HEK293 (cell line): Measurements from ENCODE around the gene COL4A1.

ENCODE experiments used
- CTCF ChIA-PET: fragments of 350-600 bp; formaldehyde crosslinking; extraction: SDS; loops from one replicate; lab custom pipeline; 2021; ENCODE audit warnings: antibody characterized with exemption; lab: Yijun Ruan, JAX
- POLR2A ChIA-PET: fragments of 300-600 bp; formaldehyde crosslinking; extraction: SDS; loops from one replicate; lab custom pipeline; 2020; ENCODE audit warnings: antibody characterized with exemption, inconsistent platforms; lab: Yijun Ruan, JAX
- H3K27ac ChIP-seq: fragments of 200-500 bp; sonication (Bioruptor generic); 2 replicates; pipeline ENCODE4 v1.5.1; 2014; ENCODE audit warnings: low read depth, low read length, control low read depth, inconsistent platforms; ENCODE audit errors: extremely low read depth
- H3K36me3 ChIP-seq, 2 experiments: fragments of 200-500 bp in 1 of 2; sonication (Bioruptor generic) in 1 of 2; 1 replicate in 1 of 2; 2 replicates in 1 of 2; pipeline ENCODE4 v1.5.1; 2014 to 2017; ENCODE audit warnings: inconsistent platforms in 2 of 2, low read length in 2 of 2; ENCODE audit not compliant: control insufficient read depth in 2 of 2, insufficient read depth in 1 of 2
- H3K4me1 ChIP-seq: fragments of 200-500 bp; sonication (Bioruptor generic); 2 replicates; pipeline ENCODE4 v1.5.1; 2014; ENCODE audit warnings: mild to moderate bottlenecking, low read length, inconsistent platforms; ENCODE audit not compliant: control insufficient read depth, insufficient read depth
- H3K4me3 ChIP-seq: 2 replicates; pipeline ENCODE4 v1.5.1; 2011; ENCODE audit warnings: low read depth, mild to moderate bottlenecking, control low read depth, low read length, moderate library complexity
- H3K9me3 ChIP-seq: fragments of 200-500 bp; sonication (Bioruptor generic); 2 replicates; pipeline ENCODE4 v1.5.1; 2014; ENCODE audit warnings: low read depth, low read length, inconsistent platforms; ENCODE audit not compliant: control insufficient read depth, insufficient read depth
- SP3 ChIP-seq: fragments of 450-650 bp; formaldehyde crosslinking; IDR thresholded peaks from 2 replicates; pipeline ENCODE4 v1.5.1; 2016; ENCODE audit warnings: missing biosample characterization, missing genetic modification characterization
- WT1 ChIP-seq: fragments of 450-650 bp; formaldehyde crosslinking; IDR thresholded peaks from 2 replicates; pipeline ENCODE4 v1.5.1; 2016; ENCODE audit warnings: missing biosample characterization, missing genetic modification characterization
- YY2 ChIP-seq: fragments of 450-650 bp; formaldehyde crosslinking; IDR thresholded peaks from 2 replicates; pipeline ENCODE4 v1.5.1; 2016; ENCODE audit warnings: missing biosample characterization, missing genetic modification characterization
- ZIC2 ChIP-seq: fragments of 450-650 bp; formaldehyde crosslinking; IDR thresholded peaks from 2 replicates; pipeline ENCODE4 v1.5.1; 2016; ENCODE audit warnings: missing biosample characterization, missing genetic modification characterization
- ZNF133 ChIP-seq: fragments of 450-650 bp; formaldehyde crosslinking; IDR thresholded peaks from 2 replicates; pipeline ENCODE4 v1.5.1; 2016; ENCODE audit warnings: missing biosample characterization, missing genetic modification characterization
- ZNF16 ChIP-seq: fragments of 450-650 bp; formaldehyde crosslinking; IDR thresholded peaks from 2 replicates; pipeline ENCODE4 v1.5.1; 2016; ENCODE audit warnings: low read depth, missing biosample characterization, missing genetic modification characterization
- ZNF266 ChIP-seq: fragments of 450-650 bp; formaldehyde crosslinking; IDR thresholded peaks from 2 replicates; pipeline ENCODE4 v1.5.1; 2016; ENCODE audit warnings: missing biosample characterization, missing genetic modification characterization, low read depth
- ZNF354C ChIP-seq: fragments of 450-650 bp; formaldehyde crosslinking; IDR thresholded peaks from 2 replicates; pipeline ENCODE4 v1.5.1; 2016; ENCODE audit warnings: missing biosample characterization, missing genetic modification characterization, low read depth, borderline replicate concordance
- ZNF391 ChIP-seq: fragments of 450-650 bp; formaldehyde crosslinking; IDR thresholded peaks from 2 replicates; pipeline ENCODE4 v1.5.1; 2016; ENCODE audit warnings: low read depth, missing biosample characterization, missing genetic modification characterization, borderline replicate concordance
- ZNF548 ChIP-seq: fragments of 450-650 bp; formaldehyde crosslinking; IDR thresholded peaks from 2 replicates; pipeline ENCODE4 v1.5.1; 2016; ENCODE audit warnings: missing biosample characterization, missing genetic modification characterization
- ZNF560 ChIP-seq: fragments of 450-650 bp; formaldehyde crosslinking; IDR thresholded peaks from 2 replicates; pipeline ENCODE4 v1.5.1; 2017; ENCODE audit warnings: missing biosample characterization, missing genetic modification characterization, borderline replicate concordance
- ZNF596 ChIP-seq: fragments of 450-650 bp; IDR thresholded peaks from 2 replicates; pipeline ENCODE4 v1.5.0; 2018; ENCODE audit warnings: missing biosample characterization, mild to moderate bottlenecking, missing genetic modification characterization, moderate library complexity
- ZNF670 ChIP-seq: fragments of 450-650 bp; formaldehyde crosslinking; IDR thresholded peaks from 2 replicates; pipeline ENCODE4 v1.5.1; 2016; ENCODE audit warnings: missing biosample characterization, missing genetic modification characterization, low read depth
- ZNF707 ChIP-seq: fragments of 450-650 bp; formaldehyde crosslinking; IDR thresholded peaks from 2 replicates; pipeline ENCODE4 v1.5.1; 2016; ENCODE audit warnings: missing biosample characterization, missing genetic modification characterization
- ZNF791 ChIP-seq: fragments of 450-650 bp; formaldehyde crosslinking; IDR thresholded peaks from 2 replicates; pipeline ENCODE4 v1.5.1; 2016; ENCODE audit warnings: missing biosample characterization, missing genetic modification characterization
- ZNF843 ChIP-seq: fragments of 450-650 bp; formaldehyde crosslinking; IDR thresholded peaks from 2 replicates; pipeline ENCODE4 v1.5.1; 2016; ENCODE audit warnings: missing biosample characterization, missing genetic modification characterization
- TF ChIP-seq, protein P1 (sequence below): IDR thresholded peaks from 2 replicates; pipeline ENCODE4 v1.6.1; 2011; ENCODE audit warnings: mild to moderate bottlenecking, low read depth, low read length, borderline replicate concordance
- TF ChIP-seq, protein P2 (sequence below): fragments of 450-650 bp; formaldehyde crosslinking; IDR thresholded peaks from 2 replicates; pipeline ENCODE4 v1.5.1; 2016; ENCODE audit warnings: missing biosample characterization, missing genetic modification characterization
- TF ChIP-seq, protein P3 (sequence below): fragments of 450-650 bp; formaldehyde crosslinking; IDR thresholded peaks from 2 replicates; pipeline ENCODE4 v1.5.1; 2016; ENCODE audit warnings: missing biosample characterization, missing genetic modification characterization
- TF ChIP-seq, protein P4 (sequence below): fragments of 450-650 bp; formaldehyde crosslinking; IDR thresholded peaks from 2 replicates; pipeline ENCODE4 v1.5.1; 2016; ENCODE audit warnings: missing biosample characterization, missing genetic modification characterization
- TF ChIP-seq, protein P5 (sequence below): fragments of 450-650 bp; formaldehyde crosslinking; IDR thresholded peaks from 2 replicates; pipeline ENCODE4 v1.5.1; 2016; ENCODE audit warnings: missing biosample characterization, missing genetic modification characterization
- TF ChIP-seq, protein P6 (sequence below): fragments of 450-650 bp; formaldehyde crosslinking; conservative IDR thresholded peaks from 2 replicates; pipeline ENCODE4 v1.5.1; 2016; ENCODE audit warnings: low read depth, missing biosample characterization, missing genetic modification characterization

The COL4A1 gene

DNA sequence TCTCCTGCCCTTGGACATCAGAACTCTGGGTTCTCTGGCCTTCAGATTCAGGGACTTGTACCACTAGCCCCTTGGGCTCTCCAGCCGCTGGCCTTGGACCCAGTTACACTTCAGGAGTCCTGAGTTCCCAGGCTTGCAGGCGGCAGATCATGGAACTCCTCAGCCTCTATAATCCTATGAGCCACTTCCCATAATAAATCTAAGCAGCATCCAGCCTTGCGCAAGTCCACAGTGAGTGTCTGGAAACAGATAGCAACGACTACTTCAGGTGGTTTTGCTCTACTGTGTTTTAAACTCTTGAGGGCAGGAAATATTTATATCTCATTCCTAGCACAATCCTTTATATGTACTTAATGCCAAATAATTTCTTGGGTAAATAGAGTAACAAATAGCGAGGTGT, 92.3 kb downstream of the COL4A1 start:
- no peak for TF ChIP-seq SP3 (tag by site-specific recombination)
- TF ChIP-seq, protein P1, sequence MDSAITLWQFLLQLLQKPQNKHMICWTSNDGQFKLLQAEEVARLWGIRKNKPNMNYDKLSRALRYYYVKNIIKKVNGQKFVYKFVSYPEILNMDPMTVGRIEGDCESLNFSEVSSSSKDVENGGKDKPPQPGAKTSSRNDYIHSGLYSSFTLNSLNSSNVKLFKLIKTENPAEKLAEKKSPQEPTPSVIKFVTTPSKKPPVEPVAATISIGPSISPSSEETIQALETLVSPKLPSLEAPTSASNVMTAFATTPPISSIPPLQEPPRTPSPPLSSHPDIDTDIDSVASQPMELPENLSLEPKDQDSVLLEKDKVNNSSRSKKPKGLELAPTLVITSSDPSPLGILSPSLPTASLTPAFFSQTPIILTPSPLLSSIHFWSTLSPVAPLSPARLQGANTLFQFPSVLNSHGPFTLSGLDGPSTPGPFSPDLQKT: no peak
- TF ChIP-seq ZNF354C (tag by site-specific recombination): no peak
- TF ChIP-seq ZIC2: no peak
- no peak for TF ChIP-seq ZNF670 (tag by site-specific recombination)
- TF ChIP-seq, protein P2, sequence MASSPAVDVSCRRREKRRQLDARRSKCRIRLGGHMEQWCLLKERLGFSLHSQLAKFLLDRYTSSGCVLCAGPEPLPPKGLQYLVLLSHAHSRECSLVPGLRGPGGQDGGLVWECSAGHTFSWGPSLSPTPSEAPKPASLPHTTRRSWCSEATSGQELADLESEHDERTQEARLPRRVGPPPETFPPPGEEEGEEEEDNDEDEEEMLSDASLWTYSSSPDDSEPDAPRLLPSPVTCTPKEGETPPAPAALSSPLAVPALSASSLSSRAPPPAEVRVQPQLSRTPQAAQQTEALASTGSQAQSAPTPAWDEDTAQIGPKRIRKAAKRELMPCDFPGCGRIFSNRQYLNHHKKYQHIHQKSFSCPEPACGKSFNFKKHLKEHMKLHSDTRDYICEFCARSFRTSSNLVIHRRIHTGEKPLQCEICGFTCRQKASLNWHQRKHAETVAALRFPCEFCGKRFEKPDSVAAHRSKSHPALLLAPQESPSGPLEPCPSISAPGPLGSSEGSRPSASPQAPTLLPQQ: no peak
- no peak for TF ChIP-seq ZNF266 (tag by site-specific recombination)
- no peak for TF ChIP-seq ZNF560 (tag by site-specific recombination)
- no peak for TF ChIP-seq ZNF791
- TF ChIP-seq, protein P3, sequence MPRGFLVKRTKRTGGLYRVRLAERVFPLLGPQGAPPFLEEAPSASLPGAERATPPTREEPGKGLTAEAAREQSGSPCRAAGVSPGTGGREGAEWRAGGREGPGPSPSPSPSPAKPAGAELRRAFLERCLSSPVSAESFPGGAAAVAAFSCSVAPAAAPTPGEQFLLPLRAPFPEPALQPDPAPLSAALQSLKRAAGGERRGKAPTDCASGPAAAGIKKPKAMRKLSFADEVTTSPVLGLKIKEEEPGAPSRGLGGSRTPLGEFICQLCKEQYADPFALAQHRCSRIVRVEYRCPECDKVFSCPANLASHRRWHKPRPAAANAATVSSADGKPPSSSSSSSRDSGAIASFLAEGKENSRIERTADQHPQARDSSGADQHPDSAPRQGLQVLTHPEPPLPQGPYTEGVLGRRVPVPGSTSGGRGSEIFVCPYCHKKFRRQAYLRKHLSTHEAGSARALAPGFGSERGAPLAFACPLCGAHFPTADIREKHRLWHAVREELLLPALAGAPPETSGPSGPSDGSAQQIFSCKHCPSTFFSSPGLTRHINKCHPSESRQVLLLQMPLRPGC: no peak
- TF ChIP-seq ZNF548 (tag by site-specific recombination): no peak
- TF ChIP-seq, protein P4, sequence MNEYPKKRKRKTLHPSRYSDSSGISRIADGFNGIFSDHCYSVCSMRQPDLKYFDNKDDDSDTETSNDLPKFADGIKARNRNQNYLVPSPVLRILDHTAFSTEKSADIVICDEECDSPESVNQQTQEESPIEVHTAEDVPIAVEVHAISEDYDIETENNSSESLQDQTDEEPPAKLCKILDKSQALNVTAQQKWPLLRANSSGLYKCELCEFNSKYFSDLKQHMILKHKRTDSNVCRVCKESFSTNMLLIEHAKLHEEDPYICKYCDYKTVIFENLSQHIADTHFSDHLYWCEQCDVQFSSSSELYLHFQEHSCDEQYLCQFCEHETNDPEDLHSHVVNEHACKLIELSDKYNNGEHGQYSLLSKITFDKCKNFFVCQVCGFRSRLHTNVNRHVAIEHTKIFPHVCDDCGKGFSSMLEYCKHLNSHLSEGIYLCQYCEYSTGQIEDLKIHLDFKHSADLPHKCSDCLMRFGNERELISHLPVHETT (tag by site-specific recombination): no peak
- no peak for TF ChIP-seq WT1 (tag by site-specific recombination)
- TF ChIP-seq ZNF133 (tag by site-specific recombination): no peak
- no peak for TF ChIP-seq YY2 (tag by site-specific recombination)
- TF ChIP-seq ZNF707 (tag by site-specific recombination): no peak
- TF ChIP-seq ZNF843: no peak
- no peak for TF ChIP-seq ZNF391 (tag by site-specific recombination)
- no peak for TF ChIP-seq ZNF596
- no peak for TF ChIP-seq ZNF16 (tag by site-specific recombination)
- TF ChIP-seq, all 188 proteins: peak for 0
- Histone ChIP-seq H3K36me3 (no peaks in the 10 kb centered on the region), H3K4me1 (no peaks in the 10 kb centered on the region), H3K4me3 (no peak overlapping the region), H3K27ac (no peak overlapping the region), H3K9me3 (no peaks in the 10 kb centered on the region)
- ChIA-PET CTCF (no interaction called here), POLR2A (no interaction called here)

DNA sequence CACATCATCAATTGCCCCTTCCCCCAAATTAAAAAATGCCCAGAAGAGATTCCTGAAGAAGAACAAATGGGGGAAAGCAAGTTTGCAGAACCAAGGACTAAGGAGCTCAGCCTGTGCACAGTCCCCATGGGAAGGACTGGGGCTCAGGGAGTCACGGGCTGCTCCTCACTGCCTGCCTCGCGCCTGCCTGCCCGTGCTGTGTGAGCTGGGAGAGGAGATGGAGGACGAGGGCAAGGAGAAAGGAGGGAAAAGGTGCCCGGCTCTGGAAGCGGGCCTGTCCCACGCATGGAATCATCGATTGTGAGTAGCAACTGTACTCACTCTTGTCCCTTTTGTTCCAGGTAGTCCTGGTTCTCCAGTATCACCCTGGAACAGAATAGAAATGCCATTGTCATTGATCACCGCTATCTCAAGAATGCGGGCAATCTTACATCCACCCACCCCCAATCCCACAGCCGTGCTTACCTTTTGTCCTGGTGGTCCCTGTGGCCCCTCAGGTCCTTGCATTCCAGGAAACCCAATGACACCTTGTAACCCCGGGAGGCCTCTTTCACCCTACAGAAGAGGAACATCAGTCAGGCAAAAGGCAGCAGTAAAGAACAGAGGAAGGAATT, 93.4 kb downstream of the COL4A1 start:
- H3K36me3 ChIP-seq: no peaks in the 10 kb centered on the region
- TF ChIP-seq, protein P5, sequence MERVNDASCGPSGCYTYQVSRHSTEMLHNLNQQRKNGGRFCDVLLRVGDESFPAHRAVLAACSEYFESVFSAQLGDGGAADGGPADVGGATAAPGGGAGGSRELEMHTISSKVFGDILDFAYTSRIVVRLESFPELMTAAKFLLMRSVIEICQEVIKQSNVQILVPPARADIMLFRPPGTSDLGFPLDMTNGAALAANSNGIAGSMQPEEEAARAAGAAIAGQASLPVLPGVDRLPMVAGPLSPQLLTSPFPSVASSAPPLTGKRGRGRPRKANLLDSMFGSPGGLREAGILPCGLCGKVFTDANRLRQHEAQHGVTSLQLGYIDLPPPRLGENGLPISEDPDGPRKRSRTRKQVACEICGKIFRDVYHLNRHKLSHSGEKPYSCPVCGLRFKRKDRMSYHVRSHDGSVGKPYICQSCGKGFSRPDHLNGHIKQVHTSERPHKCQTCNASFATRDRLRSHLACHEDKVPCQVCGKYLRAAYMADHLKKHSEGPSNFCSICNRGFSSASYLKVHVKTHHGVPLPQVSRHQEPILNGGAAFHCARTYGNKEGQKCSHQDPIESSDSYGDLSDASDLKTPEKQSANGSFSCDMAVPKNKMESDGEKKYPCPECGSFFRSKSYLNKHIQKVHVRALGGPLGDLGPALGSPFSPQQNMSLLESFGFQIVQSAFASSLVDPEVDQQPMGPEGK (tag by site-specific recombination): no peak
- TF ChIP-seq, protein P6, sequence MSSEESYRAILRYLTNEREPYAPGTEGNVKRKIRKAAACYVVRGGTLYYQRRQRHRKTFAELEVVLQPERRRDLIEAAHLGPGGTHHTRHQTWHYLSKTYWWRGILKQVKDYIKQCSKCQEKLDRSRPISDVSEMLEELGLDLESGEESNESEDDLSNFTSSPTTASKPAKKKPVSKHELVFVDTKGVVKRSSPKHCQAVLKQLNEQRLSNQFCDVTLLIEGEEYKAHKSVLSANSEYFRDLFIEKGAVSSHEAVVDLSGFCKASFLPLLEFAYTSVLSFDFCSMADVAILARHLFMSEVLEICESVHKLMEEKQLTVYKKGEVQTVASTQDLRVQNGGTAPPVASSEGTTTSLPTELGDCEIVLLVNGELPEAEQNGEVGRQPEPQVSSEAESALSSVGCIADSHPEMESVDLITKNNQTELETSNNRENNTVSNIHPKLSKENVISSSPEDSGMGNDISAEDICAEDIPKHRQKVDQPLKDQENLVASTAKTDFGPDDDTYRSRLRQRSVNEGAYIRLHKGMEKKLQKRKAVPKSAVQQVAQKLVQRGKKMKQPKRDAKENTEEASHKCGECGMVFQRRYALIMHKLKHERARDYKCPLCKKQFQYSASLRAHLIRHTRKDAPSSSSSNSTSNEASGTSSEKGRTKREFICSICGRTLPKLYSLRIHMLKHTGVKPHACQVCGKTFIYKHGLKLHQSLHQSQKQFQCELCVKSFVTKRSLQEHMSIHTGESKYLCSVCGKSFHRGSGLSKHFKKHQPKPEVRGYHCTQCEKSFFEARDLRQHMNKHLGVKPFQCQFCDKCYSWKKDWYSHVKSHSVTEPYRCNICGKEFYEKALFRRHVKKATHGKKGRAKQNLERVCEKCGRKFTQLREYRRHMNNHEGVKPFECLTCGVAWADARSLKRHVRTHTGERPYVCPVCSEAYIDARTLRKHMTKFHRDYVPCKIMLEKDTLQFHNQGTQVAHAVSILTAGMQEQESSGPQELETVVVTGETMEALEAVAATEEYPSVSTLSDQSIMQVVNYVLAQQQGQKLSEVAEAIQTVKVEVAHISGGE: no peak
- no peaks in the 10 kb centered on the region for H3K4me1 ChIP-seq
- no peak overlapping the region for H3K27ac ChIP-seq
- H3K4me3 ChIP-seq: no peak overlapping the region
- POLR2A ChIA-PET: no interaction called here
- no peaks in the 10 kb centered on the region for H3K9me3 ChIP-seq
- CTCF ChIA-PET: interaction anchor here (0.6 to 0.9 kb wide), 2 partner anchors 8 to 29 kb away, joined by 3 read pairs; no protein-coding TSS in a partner anchor
